ENCODE data around the gene FBRS. TPM values are rescaled to one million over a fixed set of nuclear protein-coding genes. Genes with fewer than 3 reads are reported as not detected.

FBRS gene
- total and polyA plus RNA-seq, 2 donors from 2014 or later, result 26.3 to 66.2 TPM

- H3K4me1 ChIP-seq (ENCODE audit: control insufficient read depth in 2 of 3, insufficient read depth in 2 of 3, low read depth in 1 of 3, low read length in 3 of 3), result no peaks in the 10 kb centered on the region
- no peak overlapping the region for H3K27ac ChIP-seq (ENCODE audit: low read depth in 2 of 2, low read length in 2 of 2)
- no peak for TF ChIP-seq CTCF (IDR thresholded peaks at IDR 0.05; ENCODE audit: borderline replicate concordance, extremely low read depth, insufficient read depth)
- FAIRE-seq (no peak), DNase-seq (no peak)
- H3K9ac ChIP-seq (ENCODE audit: low read length in 3 of 3), result no peak overlapping the region
- no peaks in the 10 kb centered on the region for H3K27me3 ChIP-seq (ENCODE audit: control insufficient read depth, insufficient read depth, low read length)
- no peaks in the 10 kb centered on the region for H3K36me3 ChIP-seq (ENCODE audit: control insufficient read depth in 2 of 3, insufficient read depth in 3 of 3, low read length in 3 of 3)
- no peak overlapping the region for H3K4me3 ChIP-seq (ENCODE audit: low read length in 3 of 3)
- H3K9me3 ChIP-seq (ENCODE audit: control insufficient read depth in 2 of 3, insufficient read depth in 1 of 3, low read length in 3 of 3), result no peaks in the 10 kb centered on the region
- intact Hi-C loops (cut with DNase I), result no loop called here
Observed at GRCh38 chr16:30641378-30641982, 16.8 kb upstream of the FBRS start.

- FAIRE-seq, result no peak
Observed at GRCh38 chr16:30644334-30644830, 13.8 kb upstream of the FBRS start.

GRCh38 chr16:30645727-30646126, 12.5 kb upstream of the FBRS start:
- no peak for TF ChIP-seq CTCF (IDR thresholded peaks at IDR 0.05; ENCODE audit: borderline replicate concordance, extremely low read depth, insufficient read depth)
- no peaks in the 10 kb centered on the region for H3K27me3 ChIP-seq (ENCODE audit: control insufficient read depth, insufficient read depth, low read length)
- H3K4me3 ChIP-seq (ENCODE audit: low read length in 3 of 3), result no peak overlapping the region
- H3K9me3 ChIP-seq (ENCODE audit: control insufficient read depth in 2 of 3, insufficient read depth in 1 of 3, low read length in 3 of 3), result no peaks in the 10 kb centered on the region
- intact Hi-C loops (cut with DNase I), result no loop called here
- H3K4me1 ChIP-seq (ENCODE audit: control insufficient read depth in 2 of 3, insufficient read depth in 2 of 3, low read depth in 1 of 3, low read length in 3 of 3), result peaks cover 0 to 5% (median 0%) of the 10 kb centered on the region in 3 donors
- DNase-seq (no peak), FAIRE-seq (no peak)
- H3K36me3 ChIP-seq (ENCODE audit: control insufficient read depth in 2 of 3, insufficient read depth in 3 of 3, low read length in 3 of 3), result no peaks in the 10 kb centered on the region
- H3K9ac ChIP-seq (ENCODE audit: low read length in 3 of 3), result no peak overlapping the region
- H3K27ac ChIP-seq (ENCODE audit: low read depth in 2 of 2, low read length in 2 of 2), result no peak overlapping the region

More at GRCh38 chr16:30644334-30644830, 13.8 kb upstream of the FBRS start:
- DNase-seq, result no peak
- H3K27me3 ChIP-seq (ENCODE audit: control insufficient read depth, insufficient read depth, low read length), result no peaks in the 10 kb centered on the region
- H3K36me3 ChIP-seq (ENCODE audit: control insufficient read depth in 2 of 3, insufficient read depth in 3 of 3, low read length in 3 of 3), result no peaks in the 10 kb centered on the region
- no peaks in the 10 kb centered on the region for H3K4me1 ChIP-seq (ENCODE audit: control insufficient read depth in 2 of 3, insufficient read depth in 2 of 3, low read depth in 1 of 3, low read length in 3 of 3)
- intact Hi-C loops (cut with DNase I), result no loop called here
- no peak overlapping the region for H3K4me3 ChIP-seq (ENCODE audit: low read length in 3 of 3)
- no peak for TF ChIP-seq CTCF (IDR thresholded peaks at IDR 0.05; ENCODE audit: borderline replicate concordance, extremely low read depth, insufficient read depth)
- H3K27ac ChIP-seq (ENCODE audit: low read depth in 2 of 2, low read length in 2 of 2), result no peak overlapping the region
- H3K9ac ChIP-seq (ENCODE audit: low read length in 3 of 3), result no peak overlapping the region
- no peaks in the 10 kb centered on the region for H3K9me3 ChIP-seq (ENCODE audit: control insufficient read depth in 2 of 3, insufficient read depth in 1 of 3, low read length in 3 of 3)

GRCh38 chr16:30647274-30647571, 11.0 kb upstream of the FBRS start:
- no peak for FAIRE-seq
- H3K9me3 ChIP-seq (ENCODE audit: control insufficient read depth in 2 of 3, insufficient read depth in 1 of 3, low read length in 3 of 3), result no peaks in the 10 kb centered on the region
- no peak overlapping the region for H3K4me3 ChIP-seq (ENCODE audit: low read length in 3 of 3)
- no peaks in the 10 kb centered on the region for H3K27me3 ChIP-seq (ENCODE audit: control insufficient read depth, insufficient read depth, low read length)
- H3K9ac ChIP-seq (ENCODE audit: low read length in 3 of 3), result no peak overlapping the region
- intact Hi-C loops (cut with DNase I), result no loop called here
- peaks cover 0 to 10% (median 4%) of the 10 kb centered on the region in 3 donors for H3K4me1 ChIP-seq (ENCODE audit: control insufficient read depth in 2 of 3, insufficient read depth in 2 of 3, low read depth in 1 of 3, low read length in 3 of 3)
- peak in 1 of 5 donors; percentile 39 for DNase-seq
- no peak for TF ChIP-seq CTCF (IDR thresholded peaks at IDR 0.05; ENCODE audit: borderline replicate concordance, extremely low read depth, insufficient read depth)
- H3K27ac ChIP-seq (ENCODE audit: low read depth in 2 of 2, low read length in 2 of 2), result no peak overlapping the region
- no peaks in the 10 kb centered on the region for H3K36me3 ChIP-seq (ENCODE audit: control insufficient read depth in 2 of 3, insufficient read depth in 3 of 3, low read length in 3 of 3)
